Measurements from ENCODE around the gene RPRD1B.

The RPRD1B gene

GRCh38 chr20:38036366-38036765 is 2.8 kb downstream of the RPRD1B start:
- no peak for DNase-seq (ENCODE audit: low read depth in 3 of 3)

GRCh38 chr20:38040276-38040675 is 6.7 kb downstream of the RPRD1B start:
- DNase-seq (ENCODE audit: low read depth in 3 of 3), result no peak

GRCh38 chr20:38043512-38044300 is 10.2 kb downstream of the RPRD1B start:
- peak in 1 of 3 donors; percentile 19 for DNase-seq (ENCODE audit: low read depth in 3 of 3)

- no peak for DNase-seq (ENCODE audit: low read depth in 3 of 3)
Observed at GRCh38 chr20:38044685-38045084, 11.1 kb downstream of the RPRD1B start.

GRCh38 chr20:38046572-38046971 is 13.0 kb downstream of the RPRD1B start:
- DNase-seq (ENCODE audit: low read depth in 3 of 3), result no peak

GRCh38 chr20:38049800-38050199 is 16.3 kb downstream of the RPRD1B start:
- DNase-seq (ENCODE audit: low read depth in 3 of 3), result no peak

- DNase-seq (ENCODE audit: low read depth in 3 of 3), result no peak
Observed at GRCh38 chr20:38050686-38051085, 17.1 kb downstream of the RPRD1B start.

GRCh38 chr20:38052870-38053269 is 19.3 kb downstream of the RPRD1B start:
- no peak for DNase-seq (ENCODE audit: low read depth in 3 of 3)

GRCh38 chr20:38054647-38055046 is 21.1 kb downstream of the RPRD1B start:
- DNase-seq (ENCODE audit: low read depth in 3 of 3), result no peak

- DNase-seq (ENCODE audit: low read depth in 3 of 3), result no peak
Observed at GRCh38 chr20:38055294-38055693, 21.7 kb downstream of the RPRD1B start.

GRCh38 chr20:38055848-38056247 is 22.3 kb downstream of the RPRD1B start:
- no peak for DNase-seq (ENCODE audit: low read depth in 3 of 3)

- DNase-seq (ENCODE audit: low read depth in 3 of 3), result peak; percentile 25 to 55 (median 54)
Observed at GRCh38 chr20:38057351-38057972, 23.9 kb downstream of the RPRD1B start.

- no peak for DNase-seq (ENCODE audit: low read depth in 3 of 3)
Observed at GRCh38 chr20:38059832-38060231, 26.3 kb downstream of the RPRD1B start.

GRCh38 chr20:38060536-38060935 is 27.0 kb downstream of the RPRD1B start:
- no peak for DNase-seq (ENCODE audit: low read depth in 3 of 3)

- no peak for DNase-seq (ENCODE audit: low read depth in 3 of 3)
Observed at GRCh38 chr20:38061109-38061508, 27.6 kb downstream of the RPRD1B start.

- no peak for DNase-seq (ENCODE audit: low read depth in 3 of 3)
Observed at GRCh38 chr20:38062890-38063289, 29.3 kb downstream of the RPRD1B start.

GRCh38 chr20:38063911-38064530 is 30.5 kb downstream of the RPRD1B start:
- no peak for DNase-seq (ENCODE audit: low read depth in 3 of 3)

GRCh38 chr20:38065764-38066375 is 32.3 kb downstream of the RPRD1B start:
- no peak for DNase-seq (ENCODE audit: low read depth in 3 of 3)

GRCh38 chr20:38066969-38067716 is 33.6 kb downstream of the RPRD1B start:
- DNase-seq (ENCODE audit: low read depth in 3 of 3), result no peak

GRCh38 chr20:38067717-38068365 is 34.3 kb downstream of the RPRD1B start:
- no peak for DNase-seq (ENCODE audit: low read depth in 3 of 3)

GRCh38 chr20:38072898-38073297 is 39.4 kb downstream of the RPRD1B start:
- no peak for DNase-seq (ENCODE audit: low read depth in 3 of 3)

All from stimulated activated CD4-positive, alpha-beta T cell treated with anti-CD3 and anti-CD28 coated beads, TNF-alpha, amount 100 ng/mL, for 48 hours (primary cell).